ENCODE measurements around the gene C19orf38. TPM values are rescaled to one million over a fixed set of nuclear protein-coding genes. Genes with fewer than 3 reads are reported as not detected.

C19orf38 gene
- total and polyA plus RNA-seq, 8 donors, result 0.92 to 2.2 (median 1.2) TPM; not detected in 3

DNA sequence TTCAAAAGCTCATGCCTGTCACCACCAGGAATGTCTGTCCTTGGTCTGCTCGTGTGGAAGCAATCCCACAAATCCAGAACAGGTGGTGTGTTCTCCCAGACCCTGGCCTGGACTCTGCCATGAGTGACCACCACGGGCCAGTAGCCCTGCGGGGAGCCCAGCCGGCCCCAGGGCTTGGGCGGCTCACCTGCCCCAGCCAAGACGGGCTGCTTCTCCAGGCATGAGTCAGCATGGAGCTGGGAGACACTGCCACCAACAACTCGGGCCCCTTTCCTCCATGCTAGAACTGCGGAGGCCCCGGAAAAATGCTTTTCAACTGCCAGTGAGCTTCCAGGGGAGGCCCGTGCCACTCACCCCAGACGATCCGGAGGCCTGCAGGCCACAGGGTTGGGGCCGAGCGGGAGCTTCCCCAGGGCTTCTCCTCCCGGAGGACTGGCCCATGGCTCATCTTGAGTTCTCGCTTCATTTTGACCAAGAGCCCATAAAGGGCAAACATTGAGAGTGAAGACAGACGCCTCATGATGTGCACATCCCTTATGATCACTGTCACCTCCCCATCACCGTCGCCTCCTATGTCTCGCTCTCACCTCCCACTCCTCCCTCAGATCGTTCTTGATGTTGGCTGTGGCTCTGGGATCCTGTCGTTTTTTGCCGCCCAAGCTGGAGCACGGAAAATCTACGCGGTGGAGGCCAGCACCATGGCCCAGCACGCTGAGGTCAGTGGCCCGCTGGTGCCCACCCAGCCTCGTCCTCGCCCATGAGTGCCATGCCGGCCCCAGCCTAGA, 63.6 kb downstream of the C19orf38 start:
- TF ChIP-seq POLR2A (IDR thresholded peaks at IDR 0.05) (no peak), POLR2AphosphoS5 (IDR thresholded peaks at IDR 0.05) (no peak), EP300 (IDR thresholded peaks at IDR 0.05) (no peak)
- TF ChIP-seq, protein P1, sequence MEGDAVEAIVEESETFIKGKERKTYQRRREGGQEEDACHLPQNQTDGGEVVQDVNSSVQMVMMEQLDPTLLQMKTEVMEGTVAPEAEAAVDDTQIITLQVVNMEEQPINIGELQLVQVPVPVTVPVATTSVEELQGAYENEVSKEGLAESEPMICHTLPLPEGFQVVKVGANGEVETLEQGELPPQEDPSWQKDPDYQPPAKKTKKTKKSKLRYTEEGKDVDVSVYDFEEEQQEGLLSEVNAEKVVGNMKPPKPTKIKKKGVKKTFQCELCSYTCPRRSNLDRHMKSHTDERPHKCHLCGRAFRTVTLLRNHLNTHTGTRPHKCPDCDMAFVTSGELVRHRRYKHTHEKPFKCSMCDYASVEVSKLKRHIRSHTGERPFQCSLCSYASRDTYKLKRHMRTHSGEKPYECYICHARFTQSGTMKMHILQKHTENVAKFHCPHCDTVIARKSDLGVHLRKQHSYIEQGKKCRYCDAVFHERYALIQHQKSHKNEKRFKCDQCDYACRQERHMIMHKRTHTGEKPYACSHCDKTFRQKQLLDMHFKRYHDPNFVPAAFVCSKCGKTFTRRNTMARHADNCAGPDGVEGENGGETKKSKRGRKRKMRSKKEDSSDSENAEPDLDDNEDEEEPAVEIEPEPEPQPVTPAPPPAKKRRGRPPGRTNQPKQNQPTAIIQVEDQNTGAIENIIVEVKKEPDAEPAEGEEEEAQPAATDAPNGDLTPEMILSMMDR (IDR thresholded peaks at IDR 0.05), result no peak
- Histone ChIP-seq H3K4me3 (no peak overlapping the region), H3K4me1 (peaks cover 0 to 7% (median 0%) of the 10 kb centered on the region in 4 donors), H3K27me3 (no peaks in the 10 kb centered on the region), H3K27ac (no peak overlapping the region), H3K9me3 (no peaks in the 10 kb centered on the region), H3K36me3 (peaks cover 46 to 100% (median 94%) of the 10 kb centered on the region in 4 donors)
- intact Hi-C loops (cut with DNase I; ENCODE audit: low total_unique reads), result no loop called here
- WGBS, 5 donors, result 90 to 94% (median 92%) methylated on average over 25 to 31 of the region's 31 CpGs
- DNase-seq, result peak in 1 of 2 donors; percentile 2

DNA sequence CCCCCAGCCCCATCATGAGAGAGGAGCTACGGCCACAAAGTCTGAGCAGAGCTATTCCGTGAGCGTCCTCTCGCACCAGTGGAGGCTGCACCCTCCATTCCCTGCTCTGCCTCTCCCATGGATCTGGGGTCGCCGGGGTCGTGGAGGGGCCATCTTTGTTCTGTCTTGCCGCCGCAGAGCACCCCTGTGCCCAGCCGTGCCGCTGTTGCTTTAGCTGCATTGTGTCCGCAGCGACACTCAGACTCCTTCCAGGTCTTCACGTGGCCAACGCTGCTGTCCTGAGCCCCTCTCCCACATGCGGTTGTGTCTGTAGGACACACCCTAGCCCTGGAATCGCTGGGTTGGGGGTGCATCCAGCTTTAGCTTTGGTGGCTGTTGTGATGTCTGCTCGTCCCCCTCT, 64.4 kb downstream of the C19orf38 start:
- DNase-seq, result peak in 1 of 2 donors; percentile 1
- TF ChIP-seq POLR2A (IDR thresholded peaks at IDR 0.05) (no peak), POLR2AphosphoS5 (IDR thresholded peaks at IDR 0.05) (no peak), EP300 (IDR thresholded peaks at IDR 0.05) (no peak)
- TF ChIP-seq, protein P1 (IDR thresholded peaks at IDR 0.05), result no peak
- no peak overlapping the region for H3K4me3 ChIP-seq
- 90 to 98% (median 95%) methylated on average over 12 to 18 of the region's 18 CpGs for WGBS, 5 donors
- peaks cover 45 to 100% (median 98%) of the 10 kb centered on the region in 4 donors for H3K36me3 ChIP-seq
- peaks cover 0 to 7% (median 0%) of the 10 kb centered on the region in 4 donors for H3K4me1 ChIP-seq
- no peaks in the 10 kb centered on the region for H3K27me3 ChIP-seq
- no peak overlapping the region for H3K27ac ChIP-seq
- H3K9me3 ChIP-seq, result no peaks in the 10 kb centered on the region
- intact Hi-C loops (cut with DNase I; ENCODE audit: low total_unique reads), result no loop called here

DNA sequence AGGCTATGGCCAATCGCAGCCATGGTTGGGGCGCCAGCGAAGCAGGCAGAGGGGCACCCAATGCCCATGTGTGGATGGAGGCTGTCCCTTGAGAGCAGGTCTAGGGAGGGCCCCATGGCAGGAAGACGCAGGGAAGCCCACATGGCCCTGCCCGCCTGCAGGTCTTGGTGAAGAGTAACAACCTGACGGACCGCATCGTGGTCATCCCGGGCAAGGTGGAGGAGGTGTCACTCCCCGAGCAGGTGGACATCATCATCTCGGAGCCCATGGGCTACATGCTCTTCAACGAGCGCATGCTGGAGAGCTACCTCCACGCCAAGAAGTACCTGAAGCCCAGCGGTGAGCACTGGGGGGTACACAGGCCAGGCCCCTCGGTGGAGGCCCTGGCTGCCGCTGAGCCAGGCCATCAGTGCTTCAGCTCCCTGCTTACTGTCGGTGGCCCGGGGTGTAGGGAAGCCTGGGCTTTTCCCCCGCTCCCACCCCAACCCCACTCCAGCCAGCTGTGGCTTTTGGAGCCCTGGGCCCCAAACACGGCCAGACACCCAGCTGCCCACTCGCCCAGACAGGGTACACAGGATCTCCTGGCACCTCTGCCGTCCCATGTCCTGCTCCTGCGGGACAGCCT, 65.6 kb downstream of the C19orf38 start:
- Histone ChIP-seq H3K27ac (no peak overlapping the region), H3K4me3 (no peak overlapping the region), H3K36me3 (peaks cover 37 to 100% (median 98%) of the 10 kb centered on the region in 4 donors), H3K9me3 (no peaks in the 10 kb centered on the region), H3K27me3 (no peaks in the 10 kb centered on the region), H3K4me1 (peaks cover 0 to 7% (median 0%) of the 10 kb centered on the region in 4 donors)
- WGBS, 5 donors, result 94 to 98% (median 97%) methylated on average over 8 to 24 of the region's 24 CpGs
- intact Hi-C loops (cut with DNase I; ENCODE audit: low total_unique reads), result no loop called here
- DNase-seq, result no peak
- TF ChIP-seq POLR2A (IDR thresholded peaks at IDR 0.05), result no peak
- no peak for TF ChIP-seq POLR2AphosphoS5 (IDR thresholded peaks at IDR 0.05)
- TF ChIP-seq, protein P1 (IDR thresholded peaks at IDR 0.05), result no peak
- TF ChIP-seq EP300 (IDR thresholded peaks at IDR 0.05), result no peak

DNA sequence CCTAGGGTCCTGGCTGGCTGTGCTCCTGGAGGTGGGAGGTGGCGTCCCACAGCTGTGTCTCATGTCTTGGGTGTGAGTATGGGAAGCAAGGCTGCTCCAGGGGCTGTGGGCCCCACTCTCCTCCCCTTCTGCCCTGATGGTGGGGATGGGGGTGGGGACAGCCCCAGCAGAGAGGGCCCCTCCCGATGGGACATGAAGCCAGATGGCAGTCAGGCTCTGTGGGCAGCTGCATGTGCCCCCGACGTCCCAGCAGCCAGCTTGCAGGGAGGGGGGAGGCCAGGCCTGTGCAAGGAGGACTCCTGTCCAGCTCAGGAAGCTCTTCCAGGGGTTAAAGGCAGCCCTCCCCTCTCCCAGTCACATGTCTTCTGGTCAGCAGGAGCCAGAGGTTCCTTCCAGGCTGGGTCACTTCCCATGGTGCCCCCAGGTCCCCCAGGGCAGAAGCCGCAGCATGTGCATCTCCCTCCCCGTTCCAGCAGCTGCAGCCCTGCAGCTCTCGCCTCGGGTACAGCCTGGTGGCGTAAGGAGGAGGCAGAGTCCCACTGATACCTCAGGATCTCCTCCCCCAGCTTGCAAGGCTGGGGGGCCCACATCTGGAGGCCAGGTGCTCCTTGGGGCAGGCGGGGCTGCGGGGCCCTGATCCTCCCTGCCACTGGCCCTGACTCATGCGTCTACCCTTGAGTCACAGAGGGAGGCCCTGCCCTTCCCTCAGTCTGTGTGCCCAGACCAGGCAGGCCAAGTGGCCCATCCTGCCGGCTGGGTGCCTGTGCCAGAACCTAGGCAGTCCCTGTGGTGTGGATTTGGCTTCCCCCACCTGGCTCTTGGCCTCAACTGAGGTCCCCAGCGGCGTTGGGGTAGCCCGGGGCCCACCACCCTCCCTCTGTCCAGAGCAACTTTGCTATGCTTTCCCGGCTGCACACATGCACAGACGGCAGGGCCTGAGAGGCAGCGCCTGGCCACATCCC, 67.2 kb downstream of the C19orf38 start:
- Histone ChIP-seq H3K27me3 (no peaks in the 10 kb centered on the region), H3K27ac (peak overlapping the region in 1 of 5 donors; percentile 47), H3K4me3 (no peak overlapping the region), H3K4me1 (peaks cover 0 to 7% (median 0%) of the 10 kb centered on the region in 4 donors), H3K9me3 (no peaks in the 10 kb centered on the region), H3K36me3 (peaks cover 33 to 100% (median 98%) of the 10 kb centered on the region in 4 donors)
- 81 to 89% (median 86%) methylated on average over 12 to 19 of the region's 19 CpGs for WGBS, 5 donors
- intact Hi-C loops (cut with DNase I; ENCODE audit: low total_unique reads), result no loop called here
- DNase-seq, result peak; percentile 22 to 38
- no peak for TF ChIP-seq EP300 (IDR thresholded peaks at IDR 0.05)
- TF ChIP-seq POLR2A (IDR thresholded peaks at IDR 0.05), result no peak
- TF ChIP-seq POLR2AphosphoS5 (IDR thresholded peaks at IDR 0.05), result no peak
- TF ChIP-seq, protein P1 (IDR thresholded peaks at IDR 0.05), result no peak
